ENCODE data around the gene AJAP1. TPM values are rescaled to one million over a fixed set of nuclear protein-coding genes. Genes with fewer than 3 reads are reported as not detected.
"Not testable (repeated sequence)": the region's sequence is repeated elsewhere in the genome, so short reads cannot be mapped to it uniquely, and the experiment has no call there.

Gene AJAP1
- total RNA-seq, 1 donor from 2014 or later = 3.5 TPM

- TF ChIP-seq, protein P1, sequence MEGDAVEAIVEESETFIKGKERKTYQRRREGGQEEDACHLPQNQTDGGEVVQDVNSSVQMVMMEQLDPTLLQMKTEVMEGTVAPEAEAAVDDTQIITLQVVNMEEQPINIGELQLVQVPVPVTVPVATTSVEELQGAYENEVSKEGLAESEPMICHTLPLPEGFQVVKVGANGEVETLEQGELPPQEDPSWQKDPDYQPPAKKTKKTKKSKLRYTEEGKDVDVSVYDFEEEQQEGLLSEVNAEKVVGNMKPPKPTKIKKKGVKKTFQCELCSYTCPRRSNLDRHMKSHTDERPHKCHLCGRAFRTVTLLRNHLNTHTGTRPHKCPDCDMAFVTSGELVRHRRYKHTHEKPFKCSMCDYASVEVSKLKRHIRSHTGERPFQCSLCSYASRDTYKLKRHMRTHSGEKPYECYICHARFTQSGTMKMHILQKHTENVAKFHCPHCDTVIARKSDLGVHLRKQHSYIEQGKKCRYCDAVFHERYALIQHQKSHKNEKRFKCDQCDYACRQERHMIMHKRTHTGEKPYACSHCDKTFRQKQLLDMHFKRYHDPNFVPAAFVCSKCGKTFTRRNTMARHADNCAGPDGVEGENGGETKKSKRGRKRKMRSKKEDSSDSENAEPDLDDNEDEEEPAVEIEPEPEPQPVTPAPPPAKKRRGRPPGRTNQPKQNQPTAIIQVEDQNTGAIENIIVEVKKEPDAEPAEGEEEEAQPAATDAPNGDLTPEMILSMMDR (IDR thresholded peaks at IDR 0.05; ENCODE audit: partially characterized antibody, unreplicated experiment) = no peak
- H3K4me1 Mint-ChIP-seq (ENCODE audit: low read depth, unreplicated experiment) = no peaks in the 10 kb centered on the region
- H3K4me3 Mint-ChIP-seq (ENCODE audit: unreplicated experiment) = no peak overlapping the region
- H3K9me3 Mint-ChIP-seq (ENCODE audit: unreplicated experiment) = peaks cover 2% of the 10 kb centered on the region
- H3K27me3 Mint-ChIP-seq (ENCODE audit: unreplicated experiment) = peaks cover 6% of the 10 kb centered on the region
- no peak for DNase-seq
- no peak overlapping the region for H3K27ac Mint-ChIP-seq (ENCODE audit: unreplicated experiment)
- no peaks in the 10 kb centered on the region for H3K36me3 Mint-ChIP-seq (ENCODE audit: unreplicated experiment)
Observed at GRCh38 chr1:4664095-4664494, 9.7 kb downstream of the AJAP1 start.

- DNase-seq = no peak
- no peaks in the 10 kb centered on the region for H3K36me3 Mint-ChIP-seq (ENCODE audit: unreplicated experiment)
Observed at GRCh38 chr1:4664606-4665005, 10.2 kb downstream of the AJAP1 start.

DNA sequence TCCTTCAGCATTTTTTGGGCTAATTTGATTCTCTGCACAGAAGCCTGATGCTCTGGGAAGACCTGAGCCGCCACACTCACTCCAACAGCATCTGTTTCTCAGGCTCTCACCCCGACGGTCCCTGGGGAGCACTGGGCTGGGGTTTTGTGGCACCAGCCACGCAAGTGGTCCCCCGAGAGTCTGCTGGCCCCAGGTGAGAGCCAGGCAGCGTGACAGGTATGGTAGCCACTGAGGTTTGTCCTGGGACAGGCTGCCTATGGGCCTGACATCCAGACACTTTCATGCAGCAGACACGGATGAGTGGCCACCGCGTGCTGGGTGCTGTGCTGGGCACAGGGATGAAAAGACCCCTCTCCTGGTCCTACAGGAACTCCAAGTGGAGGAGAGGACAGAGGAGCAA, 11.0 kb downstream of the AJAP1 start:
- Mint-ChIP-seq H3K27ac (ENCODE audit: unreplicated experiment) (no peak overlapping the region), H3K4me1 (ENCODE audit: low read depth, unreplicated experiment) (no peaks in the 10 kb centered on the region), H3K4me3 (ENCODE audit: unreplicated experiment) (no peak overlapping the region), H3K27me3 (ENCODE audit: unreplicated experiment) (peaks cover 4% of the 10 kb centered on the region), H3K36me3 (ENCODE audit: unreplicated experiment) (no peaks in the 10 kb centered on the region), H3K9me3 (ENCODE audit: unreplicated experiment) (peaks cover 2% of the 10 kb centered on the region)
- TF ChIP-seq, protein P1 (IDR thresholded peaks at IDR 0.05; ENCODE audit: partially characterized antibody, unreplicated experiment) = no peak
- DNase-seq = no peak

More at GRCh38 chr1:4664606-4665005, 10.2 kb downstream of the AJAP1 start:
- Mint-ChIP-seq H3K27me3 (ENCODE audit: unreplicated experiment) (peaks cover 4% of the 10 kb centered on the region), H3K4me1 (ENCODE audit: low read depth, unreplicated experiment) (no peaks in the 10 kb centered on the region), H3K9me3 (ENCODE audit: unreplicated experiment) (peaks cover 2% of the 10 kb centered on the region), H3K4me3 (ENCODE audit: unreplicated experiment) (no peak overlapping the region), H3K27ac (ENCODE audit: unreplicated experiment) (no peak overlapping the region)
- TF ChIP-seq, protein P1 (IDR thresholded peaks at IDR 0.05; ENCODE audit: partially characterized antibody, unreplicated experiment) = no peak

GRCh38 chr1:4666683-4667082, 12.3 kb downstream of the AJAP1 start:
- not testable (repeated sequence) for H3K27ac Mint-ChIP-seq (ENCODE audit: unreplicated experiment); H3K27me3 Mint-ChIP-seq (ENCODE audit: unreplicated experiment); H3K36me3 Mint-ChIP-seq (ENCODE audit: unreplicated experiment); DNase-seq; H3K9me3 Mint-ChIP-seq (ENCODE audit: unreplicated experiment); H3K4me1 Mint-ChIP-seq (ENCODE audit: low read depth, unreplicated experiment); H3K4me3 Mint-ChIP-seq (ENCODE audit: unreplicated experiment)

- no peak overlapping the region for H3K4me3 Mint-ChIP-seq (ENCODE audit: unreplicated experiment)
- no peaks in the 10 kb centered on the region for H3K4me1 Mint-ChIP-seq (ENCODE audit: low read depth, unreplicated experiment)
- no peak overlapping the region for H3K27ac Mint-ChIP-seq (ENCODE audit: unreplicated experiment)
- H3K9me3 Mint-ChIP-seq (ENCODE audit: unreplicated experiment) = peaks cover 4% of the 10 kb centered on the region
- DNase-seq = no peak
- H3K27me3 Mint-ChIP-seq (ENCODE audit: unreplicated experiment) = peaks cover 2% of the 10 kb centered on the region
- H3K36me3 Mint-ChIP-seq (ENCODE audit: unreplicated experiment) = no peaks in the 10 kb centered on the region
- TF ChIP-seq, protein P1 (IDR thresholded peaks at IDR 0.05; ENCODE audit: partially characterized antibody, unreplicated experiment) = no peak
Observed at GRCh38 chr1:4668743-4669700, 14.6 kb downstream of the AJAP1 start.

Data from glutamatergic neuron (in vitro differentiated cells).